Tibial artery (tissue), 4 donors: ENCODE results near the gene IL10RB.
A peak's percentile ranks its signal among the peaks of the same experiment; 100 is the strongest.

Experiments
- DNase-seq, 2 donors: peaks; one replicate each; pipeline ENCODE4 v3.0.0-alpha.2; 2019
- H3K27ac ChIP-seq, 2 donors: fragments of 200-600 bp; sonication (generic) in 1 of 2; 1 replicate in 1 of 2; 2 replicates in 1 of 2; pipeline ENCODE4 v1.5.1; 2018 to 2019; ENCODE audit warnings: mild to moderate bottlenecking in 1 of 2
- H3K27me3 ChIP-seq, 2 donors: fragments of 200-600 bp; sonication (generic) in 1 of 2; one replicate each; pipeline versions ENCODE4 v1.5.1 to v1.6.0; 2016 to 2019
- H3K36me3 ChIP-seq, 3 donors: fragments of 200-600 bp; sonication (generic) in 2 of 3; one replicate each; pipeline ENCODE4 v1.5.1; 2016 to 2019; ENCODE audit warnings: mild to moderate bottlenecking in 2 of 3
- H3K4me1 ChIP-seq, 4 donors: fragments of 200-600 bp; sonication (generic) in 2 of 4; 1 replicate in 3 of 4; 2 replicates in 1 of 4; pipeline ENCODE4 v1.5.1; 2016 to 2019
- H3K4me3 ChIP-seq, 2 donors: fragments of 200-600 bp; sonication (generic) in 1 of 2; 1 replicate in 1 of 2; 2 replicates in 1 of 2; pipeline ENCODE4 v1.5.1; 2018 to 2019; ENCODE audit warnings: mild to moderate bottlenecking in 2 of 2
- H3K9me3 ChIP-seq, 3 donors: fragments of 200-600 bp; sonication (generic) in 1 of 3; one replicate each; pipeline ENCODE4 v1.5.1; 2016 to 2019
- CTCF ChIP-seq, 2 experiments: fragments of 200-600 bp in 1 of 2; fragments of 450-650 bp in 1 of 2; IDR thresholded peaks; one replicate each; pipeline ENCODE4 v1.5.1; 2017 to 2019; ENCODE audit warnings: antibody characterized with exemption in 2 of 2, mild to moderate bottlenecking in 1 of 2, moderate library complexity in 1 of 2
- intact Hi-C: fragments of 100-400 bp; cut with DNase I; formaldehyde crosslinking; loops from one replicate; pipeline ENCODE4 v1.15.0; 2023; ENCODE audit warnings: low total_unique reads

Gene IL10RB

GRCh38 chr21:33289199-33289819 is 23.1 kb downstream of the IL10RB start:
- H3K27ac ChIP-seq: peak overlapping the region; percentile 9 to 13
- H3K4me1 ChIP-seq: peaks cover 5 to 38% (median 13%) of the 10 kb centered on the region in 4 donors
- H3K4me3 ChIP-seq: no peak overlapping the region
- H3K36me3 ChIP-seq: peaks cover 11 to 61% (median 34%) of the 10 kb centered on the region in 3 donors
- intact Hi-C loops: no loop called here
- no peaks in the 10 kb centered on the region for H3K9me3 ChIP-seq
- no peak for DNase-seq
- H3K27me3 ChIP-seq: no peaks in the 10 kb centered on the region
- TF ChIP-seq CTCF (IDR thresholded peaks at IDR 0.05): no peak

- no peak overlapping the region for H3K4me3 ChIP-seq
- peaks cover 5 to 38% (median 13%) of the 10 kb centered on the region in 4 donors for H3K4me1 ChIP-seq
- TF ChIP-seq CTCF (IDR thresholded peaks at IDR 0.05): no peak
- DNase-seq: no peak
- H3K27me3 ChIP-seq: no peaks in the 10 kb centered on the region
- no peaks in the 10 kb centered on the region for H3K9me3 ChIP-seq
- H3K36me3 ChIP-seq: peaks cover 11 to 58% (median 39%) of the 10 kb centered on the region in 3 donors
- intact Hi-C loops: no loop called here
- no peak overlapping the region for H3K27ac ChIP-seq
Measured at GRCh38 chr21:33290441-33290840, 24.3 kb downstream of the IL10RB start.

GRCh38 chr21:33291686-33292085 is 25.5 kb downstream of the IL10RB start:
- peaks cover 17 to 61% (median 50%) of the 10 kb centered on the region in 3 donors for H3K36me3 ChIP-seq
- TF ChIP-seq CTCF (IDR thresholded peaks at IDR 0.05): no peak

GRCh38 chr21:33292724-33293123 is 26.6 kb downstream of the IL10RB start:
- H3K9me3 ChIP-seq: no peaks in the 10 kb centered on the region
- intact Hi-C loops: no loop called here
- peaks cover 19 to 64% (median 50%) of the 10 kb centered on the region in 3 donors for H3K36me3 ChIP-seq
- no peaks in the 10 kb centered on the region for H3K27me3 ChIP-seq
- TF ChIP-seq CTCF (IDR thresholded peaks at IDR 0.05): no peak
- H3K4me3 ChIP-seq: no peak overlapping the region
- no peak overlapping the region for H3K27ac ChIP-seq
- H3K4me1 ChIP-seq: peaks cover 0 to 16% (median 0%) of the 10 kb centered on the region in 4 donors
- DNase-seq: no peak

More at GRCh38 chr21:33291686-33292085, 25.5 kb downstream of the IL10RB start:
- intact Hi-C loops: no loop called here
- no peak overlapping the region for H3K4me3 ChIP-seq
- peaks cover 0 to 26% (median 4%) of the 10 kb centered on the region in 4 donors for H3K4me1 ChIP-seq
- no peak for DNase-seq
- H3K27ac ChIP-seq: no peak overlapping the region
- H3K27me3 ChIP-seq: no peaks in the 10 kb centered on the region
- H3K9me3 ChIP-seq: no peaks in the 10 kb centered on the region

- DNase-seq: no peak
- H3K9me3 ChIP-seq: no peaks in the 10 kb centered on the region
- H3K27ac ChIP-seq: no peak overlapping the region
- no peak overlapping the region for H3K4me3 ChIP-seq
- H3K4me1 ChIP-seq: peaks cover 0 to 16% (median 0%) of the 10 kb centered on the region in 4 donors
- no peak for TF ChIP-seq CTCF (IDR thresholded peaks at IDR 0.05)
- intact Hi-C loops: no loop called here
- peaks cover 19 to 64% (median 50%) of the 10 kb centered on the region in 3 donors for H3K36me3 ChIP-seq
- no peaks in the 10 kb centered on the region for H3K27me3 ChIP-seq
Measured at GRCh38 chr21:33293136-33293535, 27.0 kb downstream of the IL10RB start.
